HG02973 (cell line): ENCODE data around the gene FOXL3.
"Not testable (repeated sequence)": the region's sequence is repeated elsewhere in the genome, so short reads cannot be mapped to it uniquely, and the experiment has no call there.

ENCODE experiments used
- ATAC-seq: cut with Tn5 transposase; IDR thresholded peaks from one replicate; pipeline ENCODE4 v1.9.1; 2021; ENCODE audit warnings: moderate library complexity; ENCODE audit not compliant: unreplicated experiment

Gene FOXL3

GRCh38 chr7:335358-336148 is 45.6 kb downstream of the FOXL3 start:
- no peak for ATAC-seq

- not testable (repeated sequence) for ATAC-seq
Measured at GRCh38 chr7:336149-336533, 46.2 kb downstream of the FOXL3 start.

GRCh38 chr7:336810-337566 is 47.0 kb downstream of the FOXL3 start:
- no peak for ATAC-seq

GRCh38 chr7:337567-337951 is 47.6 kb downstream of the FOXL3 start:
- ATAC-seq = no peak

- no peak for ATAC-seq
Measured at GRCh38 chr7:338295-339061, 48.5 kb downstream of the FOXL3 start.

- ATAC-seq = no peak
Measured at GRCh38 chr7:339062-339342, 49.0 kb downstream of the FOXL3 start.

GRCh38 chr7:339696-340095 is 49.7 kb downstream of the FOXL3 start:
- ATAC-seq = no peak

- ATAC-seq = no peak
Measured at GRCh38 chr7:340200-340937, 50.4 kb downstream of the FOXL3 start.
